H9 (cell line): ENCODE data around the gene ILDR2. TPM values are rescaled to one million over a fixed set of nuclear protein-coding genes. Genes with fewer than 3 reads are reported as not detected.

Source experiments
- DNase-seq: peaks from one replicate; pipeline ENCODE4 v3.0.0-alpha.2; 2017
- H2AFZ ChIP-seq: one replicate; pipeline ENCODE4 v1.6.1; 2013; ENCODE audit warnings: mild to moderate bottlenecking, low read length, control low read depth, moderate library complexity
- H2AK5ac ChIP-seq: 2 replicates; pipeline ENCODE4 v1.6.1; 2013; ENCODE audit warnings: low read length, control low read depth, mixed read lengths; ENCODE audit not compliant: insufficient read length
- H2BK120ac ChIP-seq: one replicate; pipeline ENCODE4 v1.6.1; 2013; ENCODE audit warnings: low read depth, mild to moderate bottlenecking, low read length, control low read depth, inconsistent platforms; ENCODE audit not compliant: poor library complexity, severe bottlenecking
- H2BK12ac ChIP-seq: 2 replicates; pipeline ENCODE4 v1.6.1; 2013; ENCODE audit warnings: low read length, control low read depth, mixed read lengths, low read depth; ENCODE audit not compliant: insufficient read length
- H2BK15ac ChIP-seq: 2 replicates; pipeline ENCODE4 v1.6.1; 2013; ENCODE audit warnings: low read depth, low read length, control low read depth
- H2BK20ac ChIP-seq: one replicate; pipeline ENCODE4 v1.6.1; 2013; ENCODE audit warnings: low read depth, mild to moderate bottlenecking, low read length, control low read depth, inconsistent platforms; ENCODE audit not compliant: poor library complexity, severe bottlenecking
- H2BK5ac ChIP-seq: 2 replicates; pipeline ENCODE4 v1.6.1; 2013; ENCODE audit warnings: low read length, control low read depth, mixed read lengths; ENCODE audit not compliant: insufficient read length
- H3K14ac ChIP-seq: 2 replicates; pipeline ENCODE4 v1.6.1; 2013; ENCODE audit warnings: low read length, control low read depth; ENCODE audit not compliant: insufficient read depth
- H3K18ac ChIP-seq: 2 replicates; pipeline ENCODE4 v1.6.1; 2013; ENCODE audit warnings: low read depth, mild to moderate bottlenecking, mixed read lengths, low read length, control low read depth; ENCODE audit not compliant: insufficient read length
- H3K23ac ChIP-seq: 2 replicates; pipeline ENCODE4 v1.6.1; 2013; ENCODE audit warnings: low read length, control low read depth, mixed read lengths, low read depth; ENCODE audit not compliant: insufficient read length
- H3K23me2 ChIP-seq: 2 replicates; pipeline ENCODE4 v1.6.1; 2013; ENCODE audit warnings: low read depth, mild to moderate bottlenecking, mixed read lengths, low read length, control low read depth; ENCODE audit not compliant: insufficient read length, poor library complexity, severe bottlenecking
- H3K27ac ChIP-seq: 2 replicates; pipeline ENCODE4 v1.5.1; 2013; ENCODE audit warnings: low read length, control low read depth, mixed read lengths, low read depth; ENCODE audit not compliant: insufficient read length
- H3K27me3 ChIP-seq: 2 replicates; pipeline ENCODE4 v1.6.1; 2013; ENCODE audit warnings: low read length, control low read depth, inconsistent platforms; ENCODE audit not compliant: insufficient read depth
- H3K4ac ChIP-seq: 2 replicates; pipeline ENCODE4 v1.6.1; 2013; ENCODE audit warnings: low read depth, mild to moderate bottlenecking, control low read depth, inconsistent platforms, low read length, moderate library complexity
- H3K4me1 ChIP-seq: 2 replicates; pipeline ENCODE4 v1.6.1; 2013; ENCODE audit warnings: low read length, control low read depth, inconsistent platforms; ENCODE audit not compliant: insufficient read depth
- H3K4me2 ChIP-seq: 2 replicates; pipeline ENCODE4 v1.6.1; 2013; ENCODE audit warnings: low read length, control low read depth, mixed read lengths; ENCODE audit not compliant: insufficient read length, insufficient read depth
- H3K56ac ChIP-seq: 2 replicates; pipeline ENCODE4 v1.6.1; 2013; ENCODE audit warnings: low read depth, mild to moderate bottlenecking, mixed read lengths, low read length, control low read depth; ENCODE audit not compliant: insufficient read length
- H3K79me1 ChIP-seq: 2 replicates; pipeline ENCODE4 v1.6.1; 2013; ENCODE audit warnings: low read depth, mild to moderate bottlenecking, moderate library complexity, low read length, control low read depth, inconsistent platforms; ENCODE audit not compliant: insufficient read depth, poor library complexity, severe bottlenecking
- H3K79me2 ChIP-seq: 2 replicates; pipeline ENCODE4 v1.6.1; 2013; ENCODE audit warnings: low read length, control low read depth, inconsistent platforms; ENCODE audit not compliant: insufficient read depth
- H3K9ac ChIP-seq: 2 replicates; pipeline ENCODE4 v1.6.1; 2013; ENCODE audit warnings: low read length, control low read depth, mixed read lengths; ENCODE audit not compliant: insufficient read length; ENCODE audit errors: extremely low read depth
- H3K9me3 ChIP-seq: one replicate; pipeline ENCODE4 v1.6.1; 2013; ENCODE audit warnings: low read depth, low read length, inconsistent platforms; ENCODE audit not compliant: control insufficient read depth
- H3T11ph ChIP-seq: one replicate; pipeline ENCODE4 v1.6.1; 2013; ENCODE audit warnings: mild to moderate bottlenecking, low read length, control low read depth, inconsistent platforms
- H4K20me1 ChIP-seq: one replicate; pipeline ENCODE4 v1.6.1; 2013; ENCODE audit not compliant: control insufficient read depth, insufficient read length, insufficient read depth
- H4K5ac ChIP-seq: 2 replicates; pipeline ENCODE4 v1.6.1; 2013; ENCODE audit warnings: low read depth, mild to moderate bottlenecking, mixed read lengths, low read length, control low read depth; ENCODE audit not compliant: insufficient read length
- H4K8ac ChIP-seq: replicated peaks from 2 replicates; pipeline ENCODE4 v1.6.1; 2013; ENCODE audit warnings: low read length, control low read depth, mixed read lengths, low read depth; ENCODE audit not compliant: insufficient read length
- H4K91ac ChIP-seq: 2 replicates; pipeline ENCODE4 v1.6.1; 2013; ENCODE audit warnings: low read depth, mild to moderate bottlenecking, moderate library complexity, mixed read lengths, low read length, control low read depth; ENCODE audit not compliant: insufficient read length
- H3K27ac Mint-ChIP-seq, 3 experiments: 2 replicates in 2 of 3; 3 replicates in 1 of 3; pipeline ENCODE4 v1.8.0; 2020 to 2021; ENCODE audit warnings: mixed read lengths in 3 of 3, mild to moderate bottlenecking in 1 of 3, moderate library complexity in 1 of 3
- H3K27me3 Mint-ChIP-seq: 2 replicates; pipeline ENCODE4 v1.8.0; 2021; ENCODE audit warnings: low read depth, mild to moderate bottlenecking, moderate library complexity, mixed read lengths
- H3K36me3 Mint-ChIP-seq, 3 experiments: 2 replicates in 2 of 3; 3 replicates in 1 of 3; pipeline ENCODE4 v1.8.0; 2020 to 2021; ENCODE audit warnings: low read depth in 3 of 3, mixed read lengths in 3 of 3; ENCODE audit not compliant: insufficient read depth in 1 of 3
- H3K4me1 Mint-ChIP-seq, 2 experiments: 2 replicates each; pipeline ENCODE4 v1.8.0; 2020; ENCODE audit warnings: mixed read lengths in 2 of 2
- H3K4me3 Mint-ChIP-seq, 2 experiments: 2 replicates in 1 of 2; 3 replicates in 1 of 2; pipeline ENCODE4 v1.8.0; 2020 to 2021; ENCODE audit warnings: mild to moderate bottlenecking in 2 of 2, mixed read lengths in 2 of 2, moderate library complexity in 1 of 2
- H3K9me3 Mint-ChIP-seq, 2 experiments: 2 replicates in 1 of 2; 3 replicates in 1 of 2; pipeline ENCODE4 v1.8.0; 2020; ENCODE audit warnings: mild to moderate bottlenecking in 2 of 2, mixed read lengths in 2 of 2, moderate library complexity in 1 of 2
- WGBS: extraction: QIAGEN DNeasy Blood & Tissue Kit; methylation state at CpG from one replicate; pipeline ENCODE4 v1.1.7; 2013; ENCODE audit warnings: missing lambda C conversion rate, low lambda C conversion rate, mixed read lengths; ENCODE audit not compliant: insufficient read length; ENCODE audit errors: extremely low coverage; 5-methylcytosine and 5-hydroxymethylcytosine counted together
- total RNA-seq: library from RNA; stranded (reverse); gene quantifications from 2 replicates; pipeline ENCODE4 v1.2.1, GENCODE V29; 2021
- TF ChIP-seq, protein P1 (sequence below): fragments of 200-600 bp; sonication (generic); conservative IDR thresholded peaks from 3 replicates; pipeline ENCODE4 v1.8.0; 2021; ENCODE audit warnings: antibody characterized with exemption, mild to moderate bottlenecking

ILDR2 gene
- total RNA-seq, 1 experiment from 2014 or later, result 1.1 TPM

DNA sequence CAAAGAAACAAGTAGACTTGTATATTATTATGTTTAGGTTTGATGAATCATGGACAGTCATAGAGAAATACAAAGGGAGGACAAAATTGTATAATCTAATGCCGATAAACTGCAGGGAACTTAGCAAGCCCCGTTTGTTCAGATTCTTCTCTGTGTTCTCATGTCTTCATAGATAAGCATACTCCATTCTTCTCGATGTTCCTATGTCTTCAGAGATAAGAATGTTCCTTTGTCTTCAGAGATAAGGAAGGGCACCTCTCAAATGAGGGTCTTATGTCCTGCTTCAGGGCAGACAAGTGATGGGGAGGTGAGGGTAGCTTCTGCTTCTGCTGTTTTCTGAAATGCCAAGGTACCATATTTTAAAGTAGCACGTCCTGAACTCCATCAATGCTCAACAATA is 79.6 kb downstream of the ILDR2 start:
- no peak overlapping the region for H4K5ac ChIP-seq
- H4K20me1 ChIP-seq, result no peaks in the 10 kb centered on the region
- H3K18ac ChIP-seq, result no peak overlapping the region
- TF ChIP-seq, protein P1, sequence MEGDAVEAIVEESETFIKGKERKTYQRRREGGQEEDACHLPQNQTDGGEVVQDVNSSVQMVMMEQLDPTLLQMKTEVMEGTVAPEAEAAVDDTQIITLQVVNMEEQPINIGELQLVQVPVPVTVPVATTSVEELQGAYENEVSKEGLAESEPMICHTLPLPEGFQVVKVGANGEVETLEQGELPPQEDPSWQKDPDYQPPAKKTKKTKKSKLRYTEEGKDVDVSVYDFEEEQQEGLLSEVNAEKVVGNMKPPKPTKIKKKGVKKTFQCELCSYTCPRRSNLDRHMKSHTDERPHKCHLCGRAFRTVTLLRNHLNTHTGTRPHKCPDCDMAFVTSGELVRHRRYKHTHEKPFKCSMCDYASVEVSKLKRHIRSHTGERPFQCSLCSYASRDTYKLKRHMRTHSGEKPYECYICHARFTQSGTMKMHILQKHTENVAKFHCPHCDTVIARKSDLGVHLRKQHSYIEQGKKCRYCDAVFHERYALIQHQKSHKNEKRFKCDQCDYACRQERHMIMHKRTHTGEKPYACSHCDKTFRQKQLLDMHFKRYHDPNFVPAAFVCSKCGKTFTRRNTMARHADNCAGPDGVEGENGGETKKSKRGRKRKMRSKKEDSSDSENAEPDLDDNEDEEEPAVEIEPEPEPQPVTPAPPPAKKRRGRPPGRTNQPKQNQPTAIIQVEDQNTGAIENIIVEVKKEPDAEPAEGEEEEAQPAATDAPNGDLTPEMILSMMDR, result no peak
- no CpG with 5 or more reads among the region's 4 CpGs for WGBS
- H3K4me3 Mint-ChIP-seq, result no peak overlapping the region
- H2BK120ac ChIP-seq, result no peak overlapping the region
- no peaks in the 10 kb centered on the region for H3K9me3 ChIP-seq
- no peak overlapping the region for H3K27ac ChIP-seq
- no peak overlapping the region for H2AFZ ChIP-seq
- H3K9ac ChIP-seq, result no peak overlapping the region
- H3K27me3 ChIP-seq, result no peaks in the 10 kb centered on the region
- no peak overlapping the region for H3K56ac ChIP-seq
- H3K23ac ChIP-seq, result no peak overlapping the region
- H3K4me1 Mint-ChIP-seq, result no peaks in the 10 kb centered on the region
- H3K36me3 Mint-ChIP-seq, result peaks cover 2 to 14% (median 9%) of the 10 kb centered on the region in 3 experiments; a peak in 6 of 7 replicates
- peaks cover 18 to 24% of the 10 kb centered on the region in 2 experiments for H3K9me3 Mint-ChIP-seq
- H3T11ph ChIP-seq, result no peak overlapping the region
- no peak overlapping the region for H2BK15ac ChIP-seq
- no peak overlapping the region for H3K14ac ChIP-seq
- no peak overlapping the region for H2BK5ac ChIP-seq
- H4K91ac ChIP-seq, result no peak overlapping the region
- H3K4ac ChIP-seq, result no peak overlapping the region
- no peaks in the 10 kb centered on the region for H3K79me1 ChIP-seq
- H4K8ac ChIP-seq, result no peak overlapping the region
- H2BK20ac ChIP-seq, result no peak overlapping the region
- H2AK5ac ChIP-seq, result no peak overlapping the region
- H2BK12ac ChIP-seq, result no peak overlapping the region
- no peaks in the 10 kb centered on the region for H3K23me2 ChIP-seq
- DNase-seq, result no peak
- H3K27me3 Mint-ChIP-seq, result peaks cover 6% of the 10 kb centered on the region
- no peak overlapping the region for H3K4me2 ChIP-seq
- H3K27ac Mint-ChIP-seq, result no peak overlapping the region
- no peaks in the 10 kb centered on the region for H3K79me2 ChIP-seq
- no peaks in the 10 kb centered on the region for H3K4me1 ChIP-seq
